ENCODE measurements around the gene GRID2.

Gene GRID2

GRCh38 chr4:93446038-93446437 lies 1142.3 kb downstream of the GRID2 start:
- H3K36me3 Mint-ChIP-seq (ENCODE audit: low read depth), result no peaks in the 10 kb centered on the region
- H3K4me3 Mint-ChIP-seq, result no peak overlapping the region
- no peak for TF ChIP-seq CTCF (IDR thresholded peaks at IDR 0.05; ENCODE audit: unreplicated experiment in 3 of 3)
- no peaks in the 10 kb centered on the region for H3K27me3 Mint-ChIP-seq (ENCODE audit: low read depth)
- H3K4me1 Mint-ChIP-seq, result no peaks in the 10 kb centered on the region
- H3K27ac Mint-ChIP-seq, result no peak overlapping the region
- H3K9me3 Mint-ChIP-seq, result no peaks in the 10 kb centered on the region

DNA sequence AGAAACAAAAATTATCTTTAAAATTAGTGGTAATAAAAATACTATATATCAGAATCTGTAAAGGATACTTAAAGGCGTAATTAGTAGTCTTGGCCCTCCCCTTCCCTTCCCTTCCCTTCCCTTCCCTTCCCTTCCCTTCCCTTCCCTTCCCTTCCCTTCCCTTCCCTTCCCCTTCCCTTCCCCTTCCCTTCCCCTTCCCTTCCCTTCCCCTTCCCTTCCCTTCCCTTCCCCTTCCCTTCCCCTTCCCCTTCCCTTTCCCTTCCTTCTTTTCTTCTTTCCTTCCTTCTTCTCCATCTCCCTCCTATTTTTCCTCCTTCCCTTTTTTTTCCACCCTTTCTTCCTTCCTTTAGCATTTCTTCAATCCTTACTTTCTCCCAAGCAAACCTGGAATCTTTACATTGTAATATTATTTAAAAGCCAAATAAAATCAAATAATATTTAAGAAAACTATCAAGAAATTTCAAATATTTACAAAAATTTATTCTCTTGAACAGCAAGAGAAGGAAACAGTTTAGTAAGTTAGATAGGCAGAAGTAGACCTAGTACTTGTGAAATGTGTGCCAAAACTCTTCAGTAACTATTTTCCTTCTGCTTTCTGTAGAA lies 1145.0 kb downstream of the GRID2 start:
- no peaks in the 10 kb centered on the region for H3K4me1 Mint-ChIP-seq
- H3K9me3 Mint-ChIP-seq, result no peaks in the 10 kb centered on the region
- no peaks in the 10 kb centered on the region for H3K36me3 Mint-ChIP-seq (ENCODE audit: low read depth)
- H3K4me3 Mint-ChIP-seq, result no peak overlapping the region
- no peaks in the 10 kb centered on the region for H3K27me3 Mint-ChIP-seq (ENCODE audit: low read depth)
- no peak for TF ChIP-seq CTCF (IDR thresholded peaks at IDR 0.05; ENCODE audit: unreplicated experiment in 3 of 3)
- no peak overlapping the region for H3K27ac Mint-ChIP-seq

DNA sequence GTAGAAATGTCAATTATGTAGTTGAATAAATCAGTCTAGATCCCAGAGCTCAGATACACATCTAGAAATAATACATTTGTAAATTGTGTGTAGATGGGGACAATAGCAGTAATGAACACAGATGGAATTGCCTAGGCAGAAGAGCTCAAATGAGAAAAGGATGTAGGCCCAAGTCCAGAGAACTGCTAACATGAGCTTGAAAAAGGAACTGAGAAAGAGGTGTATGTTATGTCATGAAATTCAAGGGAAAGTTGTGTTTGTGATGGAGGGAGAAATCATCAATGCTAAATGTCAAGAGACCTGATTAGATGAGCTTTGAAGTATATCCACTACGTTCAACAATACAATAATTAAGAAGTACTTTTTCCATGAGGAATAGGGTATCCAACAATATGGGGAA lies 1148.2 kb downstream of the GRID2 start:
- Mint-ChIP-seq H3K4me3 (no peak overlapping the region), H3K36me3 (ENCODE audit: low read depth) (no peaks in the 10 kb centered on the region), H3K27me3 (ENCODE audit: low read depth) (no peaks in the 10 kb centered on the region), H3K9me3 (no peaks in the 10 kb centered on the region), H3K4me1 (no peaks in the 10 kb centered on the region), H3K27ac (no peak overlapping the region)
- TF ChIP-seq CTCF (IDR thresholded peaks at IDR 0.05; ENCODE audit: unreplicated experiment in 3 of 3), result no peak

GRCh38 chr4:93461541-93461940 lies 1157.8 kb downstream of the GRID2 start:
- Mint-ChIP-seq H3K27me3 (ENCODE audit: low read depth) (no peaks in the 10 kb centered on the region), H3K36me3 (ENCODE audit: low read depth) (no peaks in the 10 kb centered on the region), H3K9me3 (no peaks in the 10 kb centered on the region), H3K4me1 (peaks cover 4% of the 10 kb centered on the region), H3K27ac (peak overlapping the region in 1 of 3 experiments; percentile 54), H3K4me3 (no peak overlapping the region)
- no peak for TF ChIP-seq CTCF (IDR thresholded peaks at IDR 0.05; ENCODE audit: unreplicated experiment in 3 of 3)

- Mint-ChIP-seq H3K27me3 (ENCODE audit: low read depth) (no peaks in the 10 kb centered on the region), H3K4me1 (peaks cover 4% of the 10 kb centered on the region), H3K36me3 (ENCODE audit: low read depth) (no peaks in the 10 kb centered on the region), H3K4me3 (no peak overlapping the region), H3K27ac (peak overlapping the region in 1 of 3 experiments; percentile 89), H3K9me3 (no peaks in the 10 kb centered on the region)
- no peak for TF ChIP-seq CTCF (IDR thresholded peaks at IDR 0.05; ENCODE audit: unreplicated experiment in 3 of 3)
Observed at GRCh38 chr4:93466446-93466845, 1162.7 kb downstream of the GRID2 start.

DNA sequence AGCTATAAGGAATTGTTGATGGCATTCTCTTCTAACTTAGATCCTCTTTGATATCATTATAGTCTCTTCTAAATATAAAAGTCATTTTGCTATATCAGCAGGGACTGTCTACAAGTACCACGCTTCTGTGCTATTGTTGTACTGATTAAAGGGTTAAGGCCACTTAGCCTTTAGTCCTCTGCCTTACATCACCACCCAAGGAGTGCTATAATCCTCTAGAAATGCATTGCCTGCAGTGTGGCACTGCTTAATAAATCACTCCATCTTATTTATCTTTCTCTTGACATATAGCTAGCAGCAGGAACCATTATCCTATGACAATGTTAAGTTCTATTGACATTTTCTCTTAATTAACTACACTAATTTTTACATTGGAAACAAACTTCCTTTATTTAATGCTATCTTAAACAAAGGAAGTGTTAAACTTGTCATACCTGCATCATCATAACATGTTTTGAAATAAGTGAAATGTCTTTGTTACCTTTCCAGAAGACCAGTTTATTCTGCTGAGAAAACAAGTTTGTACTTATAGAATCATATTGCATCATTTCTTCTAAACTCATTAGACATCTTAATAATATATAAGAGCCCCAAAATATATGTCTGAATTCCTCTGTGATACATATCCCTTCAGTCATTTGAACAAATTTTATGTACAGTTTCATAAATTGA lies 1163.9 kb downstream of the GRID2 start:
- H3K36me3 Mint-ChIP-seq (ENCODE audit: low read depth), result no peaks in the 10 kb centered on the region
- no peak for TF ChIP-seq CTCF (IDR thresholded peaks at IDR 0.05; ENCODE audit: unreplicated experiment in 3 of 3)
- H3K4me3 Mint-ChIP-seq, result no peak overlapping the region
- H3K9me3 Mint-ChIP-seq, result no peaks in the 10 kb centered on the region
- H3K27me3 Mint-ChIP-seq (ENCODE audit: low read depth), result no peaks in the 10 kb centered on the region
- no peak overlapping the region for H3K27ac Mint-ChIP-seq
- no peaks in the 10 kb centered on the region for H3K4me1 Mint-ChIP-seq

Measured in nephron (organoid).